GM21447 (cell line): ENCODE data around the gene ABI3.

Experiments
- ATAC-seq: cut with Tn5 transposase; IDR thresholded peaks from one replicate; pipeline ENCODE4 v1.9.1; 2021; ENCODE audit not compliant: unreplicated experiment

ABI3 gene

DNA sequence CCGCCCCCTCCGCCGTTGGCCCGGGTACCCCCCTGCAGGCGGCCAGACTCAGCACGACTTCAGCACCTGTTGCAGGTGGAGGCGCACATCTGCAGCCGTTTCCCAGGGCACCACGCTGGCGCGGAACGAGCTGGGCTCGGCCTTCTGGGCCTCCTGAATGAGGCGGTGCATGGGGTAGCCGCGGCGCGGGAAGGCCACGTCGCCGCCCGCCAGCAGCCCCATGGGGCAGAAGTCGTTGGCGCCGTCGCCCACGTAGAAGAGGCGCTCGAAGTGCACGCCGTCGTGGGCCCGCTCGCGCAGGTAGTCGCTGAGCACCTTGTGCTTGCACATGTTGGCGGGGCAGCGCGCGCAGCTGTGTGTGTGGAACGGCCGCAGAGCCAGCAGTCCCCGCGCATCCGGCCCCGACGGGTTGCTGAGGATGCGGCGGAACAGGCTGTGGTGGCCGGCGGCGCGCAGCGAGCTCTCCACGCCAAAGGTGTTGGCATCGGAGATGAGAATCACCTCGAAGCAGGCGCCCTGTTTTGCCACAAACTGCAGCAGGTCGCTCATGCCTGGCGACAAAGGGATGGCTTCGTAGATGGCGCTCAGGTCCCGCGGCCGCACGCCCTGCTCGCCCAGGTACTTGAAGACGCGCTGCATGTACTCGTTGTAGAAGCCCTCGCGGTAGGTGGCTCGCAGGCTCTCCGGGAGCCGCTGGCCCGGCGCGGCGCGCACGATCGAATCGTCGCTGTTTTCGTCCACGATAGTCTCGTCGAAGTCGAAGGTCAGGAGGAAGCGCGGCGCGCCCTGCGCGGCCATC lies 13.9 kb downstream of the ABI3 start:
- ATAC-seq: no peak

DNA sequence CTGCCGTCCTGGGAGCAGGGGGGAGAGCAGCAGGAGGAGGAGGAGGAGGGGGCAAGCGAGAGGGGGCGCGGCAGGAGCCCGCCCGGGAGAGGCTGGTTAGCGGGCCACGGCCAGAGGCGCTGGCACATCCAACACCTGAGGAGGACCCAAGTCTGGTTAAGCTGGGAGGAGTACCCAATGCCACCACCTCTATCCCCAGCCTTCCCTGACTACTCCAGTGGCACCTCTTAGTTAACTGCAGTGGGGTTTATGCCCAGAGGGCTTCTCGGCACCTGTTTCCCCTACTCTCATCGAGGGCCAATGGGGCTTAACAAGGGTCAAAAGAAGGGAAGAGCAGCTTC lies 14.5 kb downstream of the ABI3 start:
- no peak for ATAC-seq

DNA sequence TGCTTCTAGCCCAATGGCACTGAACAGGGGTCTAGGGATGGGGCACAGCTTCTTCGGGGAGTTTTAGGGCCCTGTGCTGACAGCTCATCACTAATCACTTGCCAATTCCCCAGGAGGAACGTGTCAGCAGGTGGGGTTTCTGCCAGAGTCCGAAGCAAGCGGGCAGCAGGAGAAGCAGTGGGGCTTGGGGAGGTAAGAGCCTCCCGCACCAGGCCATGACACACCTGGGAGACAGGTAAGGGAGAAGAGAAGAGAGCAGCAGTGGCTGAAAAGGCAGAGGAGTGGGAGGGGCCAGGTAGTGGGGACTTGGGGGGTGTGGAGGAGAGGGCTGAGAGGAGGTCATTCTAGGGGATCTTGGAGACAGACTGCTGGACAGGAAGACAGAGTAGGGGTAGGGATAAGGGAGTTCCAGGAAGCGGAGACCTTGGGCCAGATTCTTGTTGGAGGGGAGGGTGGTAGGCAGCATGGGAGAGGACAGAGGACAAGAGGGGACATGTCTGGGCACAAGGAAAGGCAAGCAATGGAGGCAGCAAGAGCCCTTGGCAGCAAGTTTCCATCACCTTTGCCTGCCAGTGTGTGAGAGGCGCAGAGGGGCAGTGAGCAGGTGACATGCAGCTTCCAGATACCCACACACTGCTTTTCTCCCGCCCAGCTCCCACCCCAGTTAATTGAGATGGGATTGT lies 15.2 kb downstream of the ABI3 start:
- no peak for ATAC-seq

DNA sequence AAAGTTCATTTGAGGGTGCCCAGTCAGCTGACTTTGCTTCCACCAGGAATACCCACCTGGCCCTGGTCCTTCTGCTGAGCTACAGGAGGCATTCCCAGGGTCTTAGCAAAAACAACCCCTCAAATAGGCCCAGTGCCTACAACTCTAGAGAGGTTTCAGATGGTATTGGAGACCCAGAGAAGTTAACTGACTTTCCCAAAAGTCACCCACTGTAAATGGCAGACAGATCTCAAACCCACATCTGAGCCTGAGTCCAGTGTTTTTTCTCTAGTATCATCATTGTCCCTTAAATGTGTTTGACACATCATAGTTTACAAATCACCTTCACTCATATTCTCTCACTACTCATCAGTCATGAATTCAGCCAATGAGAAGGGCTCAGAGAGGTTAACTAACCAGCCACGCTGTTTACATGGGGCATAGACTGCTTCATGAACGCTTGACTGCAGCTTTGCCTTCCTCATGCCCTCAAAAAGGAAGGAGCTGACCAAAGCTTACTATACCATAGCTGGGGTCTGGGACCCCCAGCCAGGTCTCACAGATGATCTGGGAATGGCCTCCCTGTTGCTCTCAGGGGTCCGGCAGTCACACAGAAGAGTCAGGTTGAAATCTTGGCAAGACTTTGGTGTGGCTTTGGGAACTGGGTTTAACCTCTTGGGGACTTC lies 16.4 kb downstream of the ABI3 start:
- no peak for ATAC-seq

DNA sequence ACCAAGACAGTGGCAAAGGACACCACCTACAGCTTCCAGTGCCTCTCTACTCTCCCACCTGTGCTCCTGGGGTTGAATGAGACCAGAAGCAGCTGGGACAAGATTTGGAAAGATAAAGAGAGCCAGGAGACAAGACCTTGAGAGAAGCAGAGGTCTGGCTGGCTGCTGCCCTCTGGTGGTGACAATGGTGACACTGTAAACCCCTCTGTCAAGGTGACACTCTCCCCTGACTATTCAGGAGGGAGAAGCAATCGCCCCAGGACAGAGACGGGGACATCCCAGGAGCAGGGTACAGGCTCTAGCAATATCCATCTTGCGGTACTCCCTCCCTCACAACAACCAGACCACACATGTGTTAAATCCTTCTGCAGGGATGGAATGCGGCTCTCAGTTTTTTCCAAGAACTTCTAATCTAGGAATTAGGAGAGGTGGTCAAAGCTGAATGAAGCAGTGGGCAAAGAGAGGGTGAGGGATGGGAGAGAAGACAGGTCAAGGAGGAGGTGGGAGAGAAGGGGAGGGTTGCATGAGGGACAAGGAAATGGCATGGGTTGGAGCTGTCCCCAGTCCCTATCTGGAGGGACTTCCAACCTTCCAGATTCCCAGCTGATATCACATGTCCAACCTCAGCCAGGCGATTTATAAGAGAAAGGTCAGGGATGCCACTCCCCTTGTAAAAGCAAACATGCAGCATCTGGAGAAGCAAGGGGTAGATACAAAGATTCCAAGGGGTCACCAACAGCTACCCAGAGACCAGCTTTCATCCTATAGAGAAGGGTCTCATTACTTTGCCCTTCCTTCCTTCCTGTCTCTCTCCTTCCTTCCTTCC lies 17.1 kb downstream of the ABI3 start:
- no peak for ATAC-seq

DNA sequence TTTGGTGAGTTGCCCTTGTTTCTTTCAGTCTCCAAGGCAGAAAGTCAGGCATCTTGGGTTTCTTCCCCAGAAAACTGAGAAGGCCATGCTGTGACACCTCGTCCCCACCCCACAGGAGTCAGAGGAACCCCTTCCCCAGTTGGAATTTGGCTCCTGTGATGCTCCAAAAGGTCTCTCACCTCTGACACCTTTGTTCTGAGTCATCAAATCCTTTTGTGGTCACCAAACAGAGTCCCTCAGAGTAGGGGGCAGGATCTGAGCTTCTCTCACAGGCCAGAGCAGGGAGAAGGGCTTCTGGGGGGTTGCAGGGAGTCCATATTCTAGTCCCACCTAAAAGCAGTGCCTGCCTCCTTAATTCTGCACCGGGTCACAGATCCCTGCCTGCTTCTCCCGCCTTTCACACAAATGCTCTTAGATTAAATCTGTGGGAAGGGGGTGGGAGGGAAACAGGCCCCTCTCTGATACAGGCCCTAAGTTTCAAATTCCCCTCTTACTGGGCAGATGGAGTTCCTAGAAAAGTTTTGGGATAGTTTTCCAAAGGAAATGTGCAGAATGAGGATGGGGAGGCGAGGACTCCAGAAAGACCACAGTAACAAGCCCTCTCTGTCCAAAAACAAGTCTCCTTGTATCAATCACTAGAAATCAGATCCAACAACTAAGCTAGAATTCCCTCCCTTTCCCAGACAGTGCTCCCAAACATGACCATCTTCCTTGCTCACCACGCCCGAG lies 18.7 kb downstream of the ABI3 start:
- ATAC-seq: no peak

DNA sequence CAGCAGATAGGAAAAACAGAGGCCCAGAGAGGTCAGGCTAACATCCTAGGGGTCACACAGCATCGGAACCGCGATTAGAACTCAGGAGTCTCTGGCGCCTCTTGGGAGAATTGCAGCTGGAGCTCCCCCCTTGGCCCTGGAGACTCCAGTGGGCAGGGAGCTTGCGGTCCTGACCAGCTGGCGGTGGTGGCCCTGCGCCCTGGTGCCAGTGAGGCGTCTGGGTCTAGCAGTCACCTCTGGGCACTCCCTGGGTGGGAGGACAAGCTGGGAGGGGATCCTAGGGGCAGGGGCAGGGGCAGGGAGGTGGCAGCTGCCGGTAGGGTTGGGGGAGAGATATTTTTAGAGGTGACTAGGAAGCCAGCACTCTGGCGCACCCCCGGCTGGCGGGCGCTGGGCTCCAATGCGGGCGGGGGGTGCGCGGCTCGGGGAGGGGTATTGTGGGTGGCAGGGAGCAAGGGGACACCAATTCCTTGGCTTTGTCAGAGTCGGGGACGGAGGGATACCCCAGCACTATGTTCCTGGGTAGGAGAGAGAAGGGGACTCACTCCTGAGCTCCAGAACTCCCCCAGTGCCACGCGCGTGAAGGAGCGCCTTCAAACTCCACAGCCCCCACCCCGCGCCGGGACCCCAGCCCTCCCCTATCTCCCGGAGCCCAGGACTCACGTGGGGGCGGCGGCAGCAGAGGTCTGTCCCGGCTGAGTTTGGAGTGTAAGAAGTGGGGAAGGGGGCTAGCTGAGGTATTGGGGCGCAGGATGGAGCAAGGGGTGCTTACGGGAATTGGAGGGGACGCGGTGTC lies 19.5 kb downstream of the ABI3 start:
- no peak for ATAC-seq

DNA sequence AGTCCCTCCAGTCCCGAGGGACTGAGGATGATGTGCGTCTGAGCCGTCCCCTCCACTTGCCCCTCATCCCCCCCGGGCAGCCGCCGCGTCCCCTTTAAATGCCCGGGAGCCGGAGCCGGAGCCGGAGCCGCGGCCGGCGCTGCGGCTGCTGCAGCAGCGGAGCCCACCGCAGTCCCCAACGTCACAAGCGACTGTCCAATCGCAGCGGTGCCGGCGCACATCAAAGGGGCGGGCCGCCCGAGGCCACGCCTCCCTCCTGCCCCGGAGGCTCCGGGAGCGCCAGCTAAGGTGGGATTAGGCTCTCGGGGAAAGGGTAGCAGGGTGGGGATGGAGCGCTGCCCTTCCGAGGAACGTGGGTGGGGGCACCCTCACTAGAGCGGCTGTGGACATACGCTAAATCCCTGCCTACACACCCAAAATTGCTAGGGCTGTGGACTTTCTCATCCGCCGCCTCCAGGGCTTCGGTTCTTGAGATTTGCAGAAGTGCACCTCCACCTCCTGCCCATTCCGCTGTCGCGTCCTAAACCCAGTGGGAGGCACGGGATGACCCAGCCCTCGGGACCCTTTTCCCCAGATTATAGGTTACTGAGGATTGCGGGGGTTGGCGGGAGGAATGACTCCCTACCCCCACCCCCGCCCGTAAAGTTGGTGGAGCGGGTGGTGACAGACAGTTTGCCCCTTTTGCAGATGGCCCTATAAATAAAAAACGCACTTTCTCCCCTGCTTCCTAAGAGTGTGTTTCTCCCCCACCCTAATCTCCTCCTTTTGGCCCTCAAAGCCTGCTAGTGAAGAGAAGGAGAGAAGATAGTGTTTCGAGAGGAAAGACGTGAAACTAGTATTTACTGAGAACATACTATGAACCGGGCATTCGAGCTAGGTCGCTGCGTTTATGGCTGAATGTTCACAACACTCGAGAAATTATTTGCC lies 20.4 kb downstream of the ABI3 start, which contains the start of gene PHOSPHO1:
TSS of gene PHOSPHO1 (minus strand) at position 152 of the 927 bp plus-strand sequence. CDS start 4,096 bp downstream, outside the sequence.
- ATAC-seq: peak; percentile 87

DNA sequence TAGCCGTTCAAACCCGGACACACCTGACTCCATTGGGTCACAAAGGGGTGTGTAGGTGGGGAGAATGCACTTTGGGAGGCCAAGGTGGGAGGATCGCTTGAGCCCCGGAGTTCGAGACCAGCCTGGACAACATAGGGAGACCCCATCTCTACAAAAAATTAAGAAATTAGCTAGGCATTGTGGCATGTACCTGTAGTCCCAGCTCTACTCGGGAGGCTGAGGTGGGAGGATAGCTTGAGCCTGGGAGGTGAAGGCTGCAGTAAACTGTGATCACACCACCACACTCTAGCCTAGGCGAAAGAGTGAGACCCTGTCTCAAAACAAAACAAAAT lies 21.0 kb downstream of the ABI3 start:
- no peak for ATAC-seq

DNA sequence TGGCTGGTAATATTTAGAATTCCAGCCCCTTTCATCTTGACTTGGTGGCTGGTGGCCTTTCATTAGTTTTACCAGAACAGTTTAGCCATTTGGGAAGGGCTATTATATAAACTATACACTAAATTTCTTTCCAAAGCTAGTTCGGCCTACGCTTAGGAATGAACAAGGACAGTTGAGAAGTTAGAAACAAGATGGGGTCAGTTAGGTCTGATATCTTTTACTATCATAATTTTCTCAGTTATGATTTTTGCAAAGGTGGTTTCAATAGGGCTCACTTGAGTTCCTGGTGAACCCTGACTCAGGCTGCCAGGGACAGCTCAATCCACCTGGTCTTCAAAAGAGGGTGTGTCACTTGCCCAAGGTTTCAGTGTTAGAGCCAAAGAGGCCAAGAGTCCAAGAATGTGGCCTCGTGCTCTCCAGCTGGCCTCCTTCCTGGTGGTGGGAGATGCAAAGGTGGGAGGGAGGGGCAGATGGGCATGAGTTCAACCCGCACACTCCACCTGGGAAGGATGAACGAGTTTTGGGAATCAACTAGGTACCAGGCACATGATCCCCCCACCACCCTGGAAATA lies 24.1 kb downstream of the ABI3 start:
- no peak for ATAC-seq

DNA sequence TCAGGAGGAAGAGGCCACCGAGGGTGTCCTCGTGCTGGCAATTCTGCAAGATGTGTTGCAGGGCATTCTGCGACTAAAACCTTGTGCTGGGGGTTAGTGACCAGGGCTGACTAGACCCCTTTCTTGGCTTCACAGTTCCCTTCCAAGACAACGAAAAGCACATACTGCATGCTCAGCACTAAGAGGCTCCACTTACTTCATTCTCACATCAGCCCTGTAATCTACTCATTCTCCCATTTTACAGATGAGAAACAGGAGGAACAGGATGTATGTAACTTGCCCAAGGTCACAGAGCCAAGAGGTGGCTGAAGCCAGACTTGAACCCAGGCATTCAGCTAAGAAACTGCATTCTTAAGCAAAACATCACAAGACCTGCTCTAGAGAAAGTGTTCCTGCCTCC lies 25.4 kb downstream of the ABI3 start:
- ATAC-seq: no peak

DNA sequence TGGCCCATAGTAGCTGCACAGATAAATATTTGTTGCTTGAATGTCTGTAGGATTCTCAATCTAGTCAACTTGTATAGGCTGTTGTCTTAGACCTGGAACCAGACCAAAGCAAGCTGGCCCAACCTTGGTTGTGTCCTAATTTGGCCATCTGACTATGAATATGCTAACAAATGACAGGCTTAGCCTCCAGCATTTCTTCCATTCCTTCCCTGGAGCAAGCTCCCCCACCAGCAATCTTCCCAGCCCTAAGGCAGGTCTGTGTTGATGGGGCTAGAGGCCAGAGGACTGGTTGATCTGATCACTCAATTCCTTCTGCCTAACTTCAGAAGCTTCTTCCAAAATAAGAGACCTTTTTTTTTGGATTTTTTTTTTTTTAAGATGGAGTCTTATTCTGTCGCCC lies 29.5 kb downstream of the ABI3 start:
- ATAC-seq: no peak

DNA sequence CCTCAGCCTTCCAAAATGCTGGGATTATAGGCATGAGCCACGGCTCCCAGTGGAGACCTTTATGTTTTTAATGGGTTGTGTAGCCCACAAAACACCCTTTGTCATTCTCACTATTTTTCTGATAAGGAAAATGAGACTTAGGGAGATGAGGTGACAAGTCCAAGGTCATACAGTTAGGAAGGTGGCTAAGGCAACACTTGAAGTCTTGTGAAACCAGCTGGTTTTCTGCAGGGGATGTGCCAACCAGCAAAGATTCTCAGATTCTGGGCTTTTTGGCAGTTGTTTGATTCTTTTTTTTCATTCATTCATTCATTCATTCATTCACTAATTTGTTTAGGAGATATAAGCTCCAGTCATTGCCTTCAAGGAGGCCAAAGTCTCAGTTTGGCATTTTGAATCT lies 30.1 kb downstream of the ABI3 start:
- no peak for ATAC-seq

DNA sequence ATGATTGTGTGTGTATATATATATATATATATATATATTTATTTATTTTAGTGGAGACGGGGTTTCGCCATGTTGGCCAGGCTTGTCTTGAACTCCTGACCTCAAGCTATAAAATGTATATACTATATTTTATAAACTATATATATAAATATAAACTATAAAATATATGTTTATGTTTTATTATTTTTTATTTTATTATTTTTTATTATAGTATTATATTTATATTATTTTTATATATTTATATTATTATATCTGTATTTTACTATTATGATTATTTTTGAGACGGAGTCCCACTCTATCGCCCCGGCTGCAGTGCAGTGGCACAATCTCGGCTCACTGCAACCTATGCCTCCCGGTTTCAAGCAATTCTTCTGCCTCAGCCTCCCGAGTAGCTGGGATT lies 30.5 kb downstream of the ABI3 start:
- ATAC-seq: no peak

DNA sequence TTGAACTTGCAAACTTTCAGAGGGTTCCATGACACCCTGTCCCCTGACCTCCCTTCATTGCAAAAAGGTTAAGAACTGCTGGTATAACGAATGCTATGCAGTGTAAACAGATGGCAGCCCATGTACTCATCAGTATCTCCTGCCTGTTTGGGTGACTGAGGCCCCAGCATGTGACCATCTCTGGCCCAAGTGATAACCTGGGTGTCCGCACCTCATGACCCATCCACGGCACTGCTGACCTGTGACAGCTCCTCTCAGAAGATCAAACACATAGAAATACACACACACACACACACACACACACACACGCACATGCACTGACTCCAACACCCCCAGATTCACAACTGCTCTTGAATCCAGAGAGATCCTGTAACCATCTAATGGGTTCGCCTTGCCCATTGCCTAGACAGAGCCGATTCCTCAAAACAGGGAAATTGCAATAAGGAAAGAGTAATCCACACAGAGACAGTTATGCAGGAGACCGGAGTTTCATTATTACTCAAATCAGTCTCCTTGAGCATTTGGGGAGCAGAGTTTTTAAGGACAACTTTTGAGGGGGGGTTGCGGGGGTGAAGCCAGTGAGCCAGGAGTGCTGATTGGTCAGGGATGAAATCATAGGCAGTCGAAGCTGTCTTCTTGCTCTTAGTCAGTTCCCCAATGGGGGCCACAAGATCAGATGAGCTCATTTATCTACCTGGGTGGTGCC lies 31.3 kb downstream of the ABI3 start:
- ATAC-seq: no peak

DNA sequence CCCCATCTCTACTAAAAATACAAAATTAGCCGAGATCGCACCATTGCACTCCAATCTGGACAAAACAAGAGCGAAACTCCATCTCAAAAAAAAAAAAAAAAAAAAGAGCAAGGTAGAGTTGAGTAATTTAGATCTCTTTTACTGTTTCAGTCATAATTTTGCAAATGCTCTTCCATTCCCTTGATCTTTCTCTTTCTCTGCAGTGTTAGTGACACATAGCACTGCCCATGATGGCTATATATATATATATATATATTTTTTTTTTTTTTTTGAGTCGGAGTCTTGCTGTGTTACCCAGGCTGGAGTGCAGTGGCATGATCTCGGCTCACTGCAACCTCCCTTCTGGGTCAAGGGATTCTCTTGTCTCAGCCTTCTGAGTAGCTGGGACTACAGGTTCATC lies 32.3 kb downstream of the ABI3 start:
- no peak for ATAC-seq

DNA sequence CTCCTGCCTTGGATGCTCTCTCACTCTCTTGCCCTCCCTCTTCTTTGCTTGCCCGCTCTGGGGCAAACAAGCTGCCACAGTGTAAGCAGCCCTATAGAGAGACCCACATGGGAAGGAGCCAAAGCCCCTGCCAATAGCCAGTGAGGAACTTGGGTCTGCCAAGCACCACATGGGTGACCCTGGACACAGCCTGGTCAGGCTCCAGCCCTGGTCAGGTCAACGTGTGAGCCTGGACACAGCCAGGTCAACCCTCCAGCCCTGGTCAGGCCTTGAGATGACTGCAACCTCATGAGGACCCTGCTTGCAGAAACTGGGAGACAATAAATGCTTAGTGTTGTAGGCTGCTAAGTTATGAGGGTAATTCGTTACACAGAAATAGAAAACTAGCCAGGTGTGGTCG lies 34.3 kb downstream of the ABI3 start:
- ATAC-seq: no peak

DNA sequence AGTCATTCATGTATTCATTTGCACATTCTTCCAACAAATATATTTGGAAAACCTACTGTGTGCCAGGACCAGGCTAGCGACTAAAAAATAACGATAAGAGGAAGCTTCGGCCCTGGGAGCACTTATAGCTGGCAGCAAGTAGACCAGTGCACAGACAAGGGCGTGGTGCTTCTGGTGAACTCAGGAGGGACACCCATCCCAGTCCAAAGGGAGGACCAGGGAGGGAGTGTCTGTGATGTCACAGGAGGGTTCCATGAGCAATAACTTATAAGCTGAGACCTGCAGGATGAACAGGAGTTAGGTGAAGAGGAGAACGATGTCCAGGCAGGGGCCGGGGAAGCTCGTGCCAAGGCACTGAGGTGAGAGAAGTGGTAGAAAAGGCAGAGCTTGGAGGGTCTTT lies 37.4 kb downstream of the ABI3 start:
- no peak for ATAC-seq
